ENCODE results near the gene ROS1. TPM values are rescaled to one million over a fixed set of nuclear protein-coding genes. Genes with fewer than 3 reads are reported as not detected.

Gene ROS1
- total and polyA plus RNA-seq, 2 donors (not counting 1 experiment from before 2014, with no cell fraction given), result not detected

GRCh38 chr6:117432273-117432672 is 6.5 kb upstream of the ROS1 start:
- ATAC-seq (ENCODE audit: low read depth), result no peak
- Histone ChIP-seq H3K4me1 (ENCODE audit: control insufficient read depth in 2 of 2, insufficient read depth in 2 of 2, low read length in 2 of 2) (no peaks in the 10 kb centered on the region), H3K9me3 (ENCODE audit: control extremely low read depth in 1 of 3, control insufficient read depth in 2 of 3, insufficient read depth in 1 of 3, low read length in 2 of 3) (no peaks in the 10 kb centered on the region), H2AFZ (ENCODE audit: insufficient read depth, low read depth, low read length, poor library complexity, severe bottlenecking) (no peak overlapping the region), H3K79me2 (ENCODE audit: control insufficient read depth, insufficient read depth, low read length) (no peaks in the 10 kb centered on the region), H3K27ac (ENCODE audit: low read length in 2 of 2) (no peak overlapping the region), H3K4me2 (replicated peaks; ENCODE audit: low read depth, low read length, poor library complexity, severe bottlenecking) (no peak overlapping the region), H4K20me1 (ENCODE audit: control insufficient read depth, insufficient read depth, low read length, poor library complexity, severe bottlenecking) (no peaks in the 10 kb centered on the region), H3K36me3 (replicated peaks in 1 of 2; ENCODE audit: control extremely low read depth in 1 of 2, control insufficient read depth in 1 of 2, extremely low read depth in 1 of 2, insufficient read depth in 2 of 2, low read length in 1 of 2) (no peaks in the 10 kb centered on the region), H3K27me3 (replicated peaks in 1 of 4; ENCODE audit: control extremely low read depth in 1 of 4, control insufficient read depth in 3 of 4, insufficient read depth in 4 of 4, low read length in 3 of 4) (peaks cover 0 to 11% (median 0%) of the 10 kb centered on the region in 4 experiments), H3K4me3 (ENCODE audit: control extremely low read depth in 1 of 5, extremely low read depth in 1 of 5, insufficient read depth in 1 of 5, low read depth in 2 of 5, low read length in 4 of 5) (no peak overlapping the region), H3K9ac (ENCODE audit: low read length) (no peak overlapping the region)
- no peak for DNase-seq
- intact Hi-C loops (cut with micrococcal nuclease), result no loop called here
- ChIA-PET CTCF (no interaction called here), POLR2A (no interaction called here)
- no peaks in the 10 kb centered on the region for H3K9me3 Mint-ChIP-seq (ENCODE audit: insufficient read depth)
- H3K27me3 Mint-ChIP-seq, result peaks cover 24% of the 10 kb centered on the region
- WGBS (ENCODE audit: insufficient coverage), result 100% methylated on average over 1 of the region's 1 CpG
- TF ChIP-seq CTCF (IDR thresholded peaks at IDR 0.05) (no peak), EZH2 (IDR thresholded peaks at IDR 0.05; ENCODE audit: borderline replicate concordance, insufficient read depth, low read depth, low read length, poor library complexity, severe bottlenecking) (no peak)
- H3K4me3 Mint-ChIP-seq, result no peak overlapping the region
- H3K4me1 Mint-ChIP-seq, result no peaks in the 10 kb centered on the region
- no peak overlapping the region for H3K27ac Mint-ChIP-seq

GRCh38 chr6:117423754-117424153 is 2.0 kb downstream of the ROS1 start:
- Histone ChIP-seq H4K20me1 (ENCODE audit: control insufficient read depth, insufficient read depth, low read length, poor library complexity, severe bottlenecking) (no peaks in the 10 kb centered on the region), H3K4me2 (replicated peaks; ENCODE audit: low read depth, low read length, poor library complexity, severe bottlenecking) (no peak overlapping the region), H3K9me3 (ENCODE audit: control extremely low read depth in 1 of 3, control insufficient read depth in 2 of 3, insufficient read depth in 1 of 3, low read length in 2 of 3) (no peaks in the 10 kb centered on the region), H3K36me3 (replicated peaks in 1 of 2; ENCODE audit: control extremely low read depth in 1 of 2, control insufficient read depth in 1 of 2, extremely low read depth in 1 of 2, insufficient read depth in 2 of 2, low read length in 1 of 2) (no peaks in the 10 kb centered on the region), H3K27me3 (replicated peaks in 1 of 4; ENCODE audit: control extremely low read depth in 1 of 4, control insufficient read depth in 3 of 4, insufficient read depth in 4 of 4, low read length in 3 of 4) (no peaks in the 10 kb centered on the region), H3K4me3 (ENCODE audit: control extremely low read depth in 1 of 5, extremely low read depth in 1 of 5, insufficient read depth in 1 of 5, low read depth in 2 of 5, low read length in 4 of 5) (no peak overlapping the region), H3K79me2 (ENCODE audit: control insufficient read depth, insufficient read depth, low read length) (no peaks in the 10 kb centered on the region), H3K9ac (ENCODE audit: low read length) (no peak overlapping the region), H3K4me1 (ENCODE audit: control insufficient read depth in 2 of 2, insufficient read depth in 2 of 2, low read length in 2 of 2) (no peaks in the 10 kb centered on the region), H2AFZ (ENCODE audit: insufficient read depth, low read depth, low read length, poor library complexity, severe bottlenecking) (no peak overlapping the region), H3K27ac (ENCODE audit: low read length in 2 of 2) (no peak overlapping the region)
- DNase-seq (no peak), ATAC-seq (ENCODE audit: low read depth) (no peak)
- no peaks in the 10 kb centered on the region for H3K9me3 Mint-ChIP-seq (ENCODE audit: insufficient read depth)
- no peaks in the 10 kb centered on the region for H3K4me1 Mint-ChIP-seq
- no peak overlapping the region for H3K4me3 Mint-ChIP-seq
- CTCF ChIA-PET, result no interaction called here
- POLR2A ChIA-PET, result no interaction called here
- intact Hi-C loops (cut with micrococcal nuclease), result no loop called here
- H3K27ac Mint-ChIP-seq, result no peak overlapping the region
- TF ChIP-seq CTCF (IDR thresholded peaks at IDR 0.05), result no peak
- no peak for TF ChIP-seq EZH2 (IDR thresholded peaks at IDR 0.05; ENCODE audit: borderline replicate concordance, insufficient read depth, low read depth, low read length, poor library complexity, severe bottlenecking)
- 80% methylated on average over 1 of the region's 3 CpGs for WGBS (ENCODE audit: insufficient coverage)
- H3K27me3 Mint-ChIP-seq, result peaks cover 8% of the 10 kb centered on the region

Data from B cell (primary cell).